Neural cell (in vitro differentiated cells): Measurements from ENCODE around the gene MICAL2. TPM values are rescaled to one million over a fixed set of nuclear protein-coding genes. Genes with fewer than 3 reads are reported as not detected.
A peak's percentile ranks its signal among the peaks of the same experiment; 100 is the strongest.

Source experiments
- H2AFZ ChIP-seq: fragments of 200-600, 300-800 bp; sonication (generic), shearing (Covaris generic); 2 replicates; pipeline ENCODE4 v1.6.0; 2014; ENCODE audit warnings: low read depth, mild to moderate bottlenecking, antibody characterized with exemption, low read length, moderate library complexity
- H3F3A ChIP-seq: fragments of 200-600 bp; shearing (Covaris generic); 2 replicates; pipeline ENCODE4 v1.6.1; 2016; ENCODE audit warnings: mild to moderate bottlenecking, moderate library complexity, mixed read lengths, antibody characterized with exemption, low read length; ENCODE audit not compliant: insufficient read depth, poor library complexity, severe bottlenecking
- H3K27ac ChIP-seq: fragments of 200-600, 300-800 bp; sonication (generic), shearing (Covaris generic); 2 replicates; pipeline ENCODE4 v1.5.1; 2014; ENCODE audit warnings: mild to moderate bottlenecking, low read length, moderate library complexity
- H3K27me3 ChIP-seq: fragments of 300-800, 200-600 bp; sonication (generic), shearing (Covaris generic); 2 replicates; pipeline ENCODE4 v1.6.0; 2014; ENCODE audit warnings: mild to moderate bottlenecking, low read depth, low read length, moderate library complexity; ENCODE audit not compliant: insufficient read depth
- H3K36me3 ChIP-seq: fragments of 300-800, 200-600 bp; sonication (generic), shearing (Covaris generic); 2 replicates; pipeline ENCODE4 v1.5.1; 2014; ENCODE audit warnings: mild to moderate bottlenecking, antibody characterized with exemption, low read length, moderate library complexity; ENCODE audit not compliant: insufficient read depth
- H3K4me2 ChIP-seq: fragments of 300-800, 200-600 bp; sonication (generic), shearing (Covaris generic); 2 replicates; pipeline ENCODE4 v1.6.0; 2014; ENCODE audit warnings: mild to moderate bottlenecking, low read length
- H3K4me3 ChIP-seq: fragments of 300-800, 200-600 bp; sonication (generic), shearing (Covaris generic); 2 replicates; pipeline ENCODE4 v1.5.1; 2014; ENCODE audit warnings: mild to moderate bottlenecking, low read length, moderate library complexity
- H3K79me2 ChIP-seq: fragments of 200-600 bp; shearing (Covaris generic); replicated peaks from 2 replicates; pipeline ENCODE4 v1.6.0; 2014; ENCODE audit warnings: mild to moderate bottlenecking, low read length, moderate library complexity; ENCODE audit not compliant: insufficient read depth
- H3K9ac ChIP-seq: fragments of 300-800, 200-600 bp; sonication (generic), shearing (Covaris generic); 2 replicates; pipeline ENCODE4 v1.6.1; 2016; ENCODE audit warnings: mild to moderate bottlenecking, low read length, mixed read lengths
- H3K9me2 ChIP-seq: fragments of 200-600 bp; shearing (Covaris generic); 2 replicates; pipeline ENCODE4 v1.6.1; 2016; ENCODE audit warnings: mild to moderate bottlenecking, low read length, mixed read lengths; ENCODE audit not compliant: insufficient read depth
- H3K9me3 ChIP-seq: fragments of 200-600, 300-800 bp; sonication (generic), shearing (Covaris generic); 2 replicates; pipeline ENCODE4 v1.6.1; 2016; ENCODE audit warnings: mild to moderate bottlenecking, mixed run types, low read length, moderate library complexity, mixed read lengths
- H4K20me1 ChIP-seq: fragments of 200-600 bp; shearing (Covaris generic); 2 replicates; pipeline ENCODE4 v1.6.1; 2016; ENCODE audit warnings: mild to moderate bottlenecking, mixed run types; ENCODE audit not compliant: insufficient read depth
- CTCF ChIP-seq: fragments of 450-650 bp; IDR thresholded peaks from 2 replicates; pipeline ENCODE4 v1.5.1; 2014; ENCODE audit warnings: antibody characterized with exemption, mild to moderate bottlenecking, moderate library complexity; ENCODE audit not compliant: poor library complexity, severe bottlenecking
- EP300 ChIP-seq: fragments of 450-650 bp; conservative IDR thresholded peaks from 2 replicates; pipeline ENCODE4 v1.6.1; 2014; ENCODE audit warnings: antibody characterized with exemption, mild to moderate bottlenecking, moderate library complexity; ENCODE audit not compliant: poor library complexity, severe bottlenecking
- EZH2 ChIP-seq: fragments of 200-600, 300-800 bp; shearing (Covaris generic), sonication (generic); IDR thresholded peaks from 2 replicates; pipeline ENCODE4 v1.6.1; 2014; ENCODE audit warnings: antibody characterized with exemption, low read length, borderline replicate concordance, mild to moderate bottlenecking; ENCODE audit not compliant: insufficient read depth, poor library complexity, severe bottlenecking
- MXI1 ChIP-seq: fragments of 450-650 bp; conservative IDR thresholded peaks from 2 replicates; pipeline ENCODE4 v1.6.1; 2014; ENCODE audit warnings: antibody characterized with exemption, mild to moderate bottlenecking; ENCODE audit not compliant: poor library complexity, severe bottlenecking
- POLR2AphosphoS5 ChIP-seq: IDR thresholded peaks from 2 replicates; pipeline ENCODE4 v1.6.1; 2012
- RAD21 ChIP-seq: fragments of 450-650 bp; conservative IDR thresholded peaks from 2 replicates; pipeline ENCODE4 v1.6.1; 2014; ENCODE audit warnings: antibody characterized with exemption, mild to moderate bottlenecking, moderate library complexity
- SMC3 ChIP-seq: fragments of 450-650 bp; conservative IDR thresholded peaks from 2 replicates; pipeline ENCODE4 v1.6.1; 2014; ENCODE audit warnings: antibody characterized with exemption, mild to moderate bottlenecking, moderate library complexity; ENCODE audit not compliant: poor library complexity
- TAF1 ChIP-seq: IDR thresholded peaks from 2 replicates; pipeline ENCODE4 v1.6.1; 2012; ENCODE audit warnings: low read depth
- polyA plus RNA-seq: library from polyadenylated mRNA; depleted of rRNA; stranded (reverse); fragments of >200 nt; gene quantifications from 2 replicates; pipeline ENCODE4 v1.2.3, GENCODE V29; 2014
- TF ChIP-seq, protein P1 (sequence below): IDR thresholded peaks from 2 replicates; pipeline ENCODE4 v1.6.1; 2012; ENCODE audit warnings: borderline replicate concordance

Gene MICAL2
- polyA plus RNA-seq, 1 donor from 2014 or later, result 2.2 TPM

- TF ChIP-seq MXI1, result no peak
- TF ChIP-seq EZH2, result no peak
- TF ChIP-seq CTCF, result no peak
- TF ChIP-seq SMC3, result no peak
- Histone ChIP-seq H3K27me3 (no peaks in the 10 kb centered on the region), H3K4me2 (no peak overlapping the region), H3K79me2 (no peaks in the 10 kb centered on the region), H3K9ac (peak overlapping the region; percentile 10), H3K36me3 (no peaks in the 10 kb centered on the region), H3K4me3 (no peak overlapping the region), H3K27ac (peak overlapping the region; percentile 47), H3F3A (no peaks in the 10 kb centered on the region), H3K9me2 (no peaks in the 10 kb centered on the region), H4K20me1 (no peaks in the 10 kb centered on the region), H3K9me3 (no peaks in the 10 kb centered on the region), H2AFZ (no peak overlapping the region)
These were observed 33.4 kb upstream of the MICAL2 start for GRCh38 chr11:12076840-12077534.

- no peaks in the 10 kb centered on the region for H3K79me2 ChIP-seq
- H2AFZ ChIP-seq, result no peak overlapping the region
- no peaks in the 10 kb centered on the region for H4K20me1 ChIP-seq
- no peak overlapping the region for H3K4me2 ChIP-seq
- H3K9me2 ChIP-seq, result no peaks in the 10 kb centered on the region
- TF ChIP-seq CTCF, result no peak
- TF ChIP-seq MXI1, result no peak
- no peak for TF ChIP-seq EZH2
- TF ChIP-seq POLR2AphosphoS5, result no peak
- no peak for TF ChIP-seq TAF1
- TF ChIP-seq EP300, result no peak
- TF ChIP-seq SMC3, result no peak
- TF ChIP-seq RAD21, result no peak
- TF ChIP-seq, protein P1, sequence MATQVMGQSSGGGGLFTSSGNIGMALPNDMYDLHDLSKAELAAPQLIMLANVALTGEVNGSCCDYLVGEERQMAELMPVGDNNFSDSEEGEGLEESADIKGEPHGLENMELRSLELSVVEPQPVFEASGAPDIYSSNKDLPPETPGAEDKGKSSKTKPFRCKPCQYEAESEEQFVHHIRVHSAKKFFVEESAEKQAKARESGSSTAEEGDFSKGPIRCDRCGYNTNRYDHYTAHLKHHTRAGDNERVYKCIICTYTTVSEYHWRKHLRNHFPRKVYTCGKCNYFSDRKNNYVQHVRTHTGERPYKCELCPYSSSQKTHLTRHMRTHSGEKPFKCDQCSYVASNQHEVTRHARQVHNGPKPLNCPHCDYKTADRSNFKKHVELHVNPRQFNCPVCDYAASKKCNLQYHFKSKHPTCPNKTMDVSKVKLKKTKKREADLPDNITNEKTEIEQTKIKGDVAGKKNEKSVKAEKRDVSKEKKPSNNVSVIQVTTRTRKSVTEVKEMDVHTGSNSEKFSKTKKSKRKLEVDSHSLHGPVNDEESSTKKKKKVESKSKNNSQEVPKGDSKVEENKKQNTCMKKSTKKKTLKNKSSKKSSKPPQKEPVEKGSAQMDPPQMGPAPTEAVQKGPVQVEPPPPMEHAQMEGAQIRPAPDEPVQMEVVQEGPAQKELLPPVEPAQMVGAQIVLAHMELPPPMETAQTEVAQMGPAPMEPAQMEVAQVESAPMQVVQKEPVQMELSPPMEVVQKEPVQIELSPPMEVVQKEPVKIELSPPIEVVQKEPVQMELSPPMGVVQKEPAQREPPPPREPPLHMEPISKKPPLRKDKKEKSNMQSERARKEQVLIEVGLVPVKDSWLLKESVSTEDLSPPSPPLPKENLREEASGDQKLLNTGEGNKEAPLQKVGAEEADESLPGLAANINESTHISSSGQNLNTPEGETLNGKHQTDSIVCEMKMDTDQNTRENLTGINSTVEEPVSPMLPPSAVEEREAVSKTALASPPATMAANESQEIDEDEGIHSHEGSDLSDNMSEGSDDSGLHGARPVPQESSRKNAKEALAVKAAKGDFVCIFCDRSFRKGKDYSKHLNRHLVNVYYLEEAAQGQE, result no peak
- no peaks in the 10 kb centered on the region for H3K27me3 ChIP-seq
- no peaks in the 10 kb centered on the region for H3K36me3 ChIP-seq
- H3K27ac ChIP-seq, result peak overlapping the region; percentile 47
- no peaks in the 10 kb centered on the region for H3K9me3 ChIP-seq
- no peak overlapping the region for H3K4me3 ChIP-seq
- H3F3A ChIP-seq, result no peaks in the 10 kb centered on the region
- H3K9ac ChIP-seq, result no peak overlapping the region
These were observed 32.7 kb upstream of the MICAL2 start for GRCh38 chr11:12077535-12078280.
